Measurements from ENCODE around the gene VAV1.

Gene VAV1

GRCh38 chr19:6822311-6822670 is 49.8 kb downstream of the VAV1 start:
- no peak overlapping the region for H3K27ac ChIP-seq (ENCODE audit: low read depth, low read length)
- H4K20me1 ChIP-seq (ENCODE audit: low read depth, low read length), result no peaks in the 10 kb centered on the region
- no peak overlapping the region for H3K4me2 ChIP-seq (ENCODE audit: low read depth, low read length, poor library complexity, severe bottlenecking)
- H3K9me2 ChIP-seq (replicated peaks; ENCODE audit: insufficient read depth, low read length), result no peaks in the 10 kb centered on the region
- peaks cover 24% of the 10 kb centered on the region; the same call in 1 of the 2 replicates for H3K79me2 ChIP-seq (ENCODE audit: insufficient read depth, low read length)
- no peak overlapping the region for H3K9ac ChIP-seq (ENCODE audit: low read length)
- TF ChIP-seq EZH2phosphoT487 (conservative IDR thresholded peaks at IDR 0.05; ENCODE audit: low read length), result no peak
- TF ChIP-seq CTCF (IDR thresholded peaks at IDR 0.05; ENCODE audit: insufficient read depth, low read length, poor library complexity, severe bottlenecking), result no peak
- H3K9me3 ChIP-seq (ENCODE audit: insufficient read depth, low read length), result no peaks in the 10 kb centered on the region
- H3F3A ChIP-seq (ENCODE audit: insufficient read depth), result no peaks in the 10 kb centered on the region
- no peaks in the 10 kb centered on the region for H3K27me3 ChIP-seq (ENCODE audit: low read length)
- H3K4me3 ChIP-seq (ENCODE audit: insufficient read depth, low read length, poor library complexity, severe bottlenecking), result no peak overlapping the region
- H3K36me3 ChIP-seq (ENCODE audit: low read length), result 0 out of 2 replicates have a peak, but pooled peaks cover 5% of the 10 kb centered on the region
- H2AFZ ChIP-seq (ENCODE audit: low read depth, low read length, severe bottlenecking), result no peak overlapping the region

- Histone ChIP-seq H3K9me2 (replicated peaks; ENCODE audit: insufficient read depth, low read length) (no peaks in the 10 kb centered on the region), H3K9me3 (ENCODE audit: insufficient read depth, low read length) (no peaks in the 10 kb centered on the region), H3F3A (ENCODE audit: insufficient read depth) (no peaks in the 10 kb centered on the region), H3K27me3 (ENCODE audit: low read length) (no peaks in the 10 kb centered on the region), H3K36me3 (ENCODE audit: low read length) (peaks cover 10% of the 10 kb centered on the region; the same call in 1 of the 2 replicates), H2AFZ (ENCODE audit: low read depth, low read length, severe bottlenecking) (no peak overlapping the region), H3K4me3 (ENCODE audit: insufficient read depth, low read length, poor library complexity, severe bottlenecking) (no peak overlapping the region), H4K20me1 (ENCODE audit: low read depth, low read length) (no peaks in the 10 kb centered on the region), H3K79me2 (ENCODE audit: insufficient read depth, low read length) (peaks cover 3% of the 10 kb centered on the region; the same call in 1 of the 2 replicates), H3K9ac (ENCODE audit: low read length) (no peak overlapping the region), H3K4me2 (ENCODE audit: low read depth, low read length, poor library complexity, severe bottlenecking) (no peak overlapping the region), H3K27ac (ENCODE audit: low read depth, low read length) (no peak overlapping the region)
- TF ChIP-seq EZH2phosphoT487 (conservative IDR thresholded peaks at IDR 0.05; ENCODE audit: low read length) (no peak), CTCF (IDR thresholded peaks at IDR 0.05; ENCODE audit: insufficient read depth, low read length, poor library complexity, severe bottlenecking) (no peak)
Measured at GRCh38 chr19:6825076-6825774, 52.7 kb downstream of the VAV1 start.

- no peak overlapping the region for H3K9ac ChIP-seq (ENCODE audit: low read length)
- H3K4me3 ChIP-seq (ENCODE audit: insufficient read depth, low read length, poor library complexity, severe bottlenecking), result no peak overlapping the region
- H2AFZ ChIP-seq (ENCODE audit: low read depth, low read length, severe bottlenecking), result no peak overlapping the region
- H3F3A ChIP-seq (ENCODE audit: insufficient read depth), result no peaks in the 10 kb centered on the region
- H3K9me2 ChIP-seq (replicated peaks; ENCODE audit: insufficient read depth, low read length), result no peaks in the 10 kb centered on the region
- H3K36me3 ChIP-seq (ENCODE audit: low read length), result peaks cover 10% of the 10 kb centered on the region; the same call in 1 of the 2 replicates
- no peak overlapping the region for H3K4me2 ChIP-seq (ENCODE audit: low read depth, low read length, poor library complexity, severe bottlenecking)
- no peaks in the 10 kb centered on the region for H3K79me2 ChIP-seq (ENCODE audit: insufficient read depth, low read length)
- no peak overlapping the region for H3K27ac ChIP-seq (ENCODE audit: low read depth, low read length)
- H4K20me1 ChIP-seq (ENCODE audit: low read depth, low read length), result no peaks in the 10 kb centered on the region
- no peaks in the 10 kb centered on the region for H3K9me3 ChIP-seq (ENCODE audit: insufficient read depth, low read length)
- no peaks in the 10 kb centered on the region for H3K27me3 ChIP-seq (ENCODE audit: low read length)
- no peak for TF ChIP-seq CTCF (IDR thresholded peaks at IDR 0.05; ENCODE audit: insufficient read depth, low read length, poor library complexity, severe bottlenecking)
- no peak for TF ChIP-seq EZH2phosphoT487 (conservative IDR thresholded peaks at IDR 0.05; ENCODE audit: low read length)
Measured at GRCh38 chr19:6826281-6826920, 53.9 kb downstream of the VAV1 start.

All from SU-DHL-6 (cell line).